ENCODE results near the gene CDH4.

Gene CDH4

GRCh38 chr20:61571916-61572711 lies 320.1 kb downstream of the CDH4 start:
- no peak for DNase-seq

GRCh38 chr20:61572789-61573188 lies 320.7 kb downstream of the CDH4 start:
- no peak for DNase-seq

GRCh38 chr20:61573415-61574305 lies 321.6 kb downstream of the CDH4 start:
- DNase-seq = no peak

GRCh38 chr20:61575151-61575937 lies 323.3 kb downstream of the CDH4 start:
- no peak for DNase-seq

GRCh38 chr20:61576372-61576771 lies 324.3 kb downstream of the CDH4 start:
- DNase-seq = no peak

GRCh38 chr20:61577065-61577464 lies 325.0 kb downstream of the CDH4 start:
- no peak for DNase-seq

- DNase-seq = no peak
Observed at GRCh38 chr20:61579908-61580307, 327.8 kb downstream of the CDH4 start.

GRCh38 chr20:61580958-61581824 lies 329.1 kb downstream of the CDH4 start:
- DNase-seq = no peak

- no peak for DNase-seq
Observed at GRCh38 chr20:61581825-61582188, 329.7 kb downstream of the CDH4 start.

- no peak for DNase-seq
Observed at GRCh38 chr20:61582196-61582923, 330.3 kb downstream of the CDH4 start.

GRCh38 chr20:61583356-61583755 lies 331.3 kb downstream of the CDH4 start:
- DNase-seq = no peak

- no peak for DNase-seq
Observed at GRCh38 chr20:61584851-61585250, 332.8 kb downstream of the CDH4 start.

- DNase-seq = no peak
Observed at GRCh38 chr20:61585764-61586163, 333.7 kb downstream of the CDH4 start.

GRCh38 chr20:61587036-61587435 lies 335.0 kb downstream of the CDH4 start:
- no peak for DNase-seq

GRCh38 chr20:61587681-61588289 lies 335.7 kb downstream of the CDH4 start:
- no peak for DNase-seq

- DNase-seq = no peak
Observed at GRCh38 chr20:61588411-61589385, 336.6 kb downstream of the CDH4 start.

- no peak for DNase-seq
Observed at GRCh38 chr20:61590236-61590635, 338.2 kb downstream of the CDH4 start.

GRCh38 chr20:61593516-61593915 lies 341.5 kb downstream of the CDH4 start:
- no peak for DNase-seq

GRCh38 chr20:61594198-61594597 lies 342.1 kb downstream of the CDH4 start:
- DNase-seq = no peak

GRCh38 chr20:61595216-61595615 lies 343.2 kb downstream of the CDH4 start:
- DNase-seq = no peak

All from activated naive CD4-positive, alpha-beta T cell treated with Interleukin-2 at 50 U/mL for 16 hours (primary cell).